ENCODE measurements around the gene IL10RB. TPM values are rescaled to one million over a fixed set of nuclear protein-coding genes. Genes with fewer than 3 reads are reported as not detected.

The IL10RB gene
- total RNA-seq, 1 donor from 2014 or later, result 7.7 TPM

- Mint-ChIP-seq H3K27ac (peak overlapping the region; percentile 27), H3K4me3 (ENCODE audit: low read depth) (no peak overlapping the region), H3K4me1 (ENCODE audit: low read depth) (peaks cover 10% of the 10 kb centered on the region), H3K9me3 (ENCODE audit: low read depth) (no peaks in the 10 kb centered on the region), H3K27me3 (no peaks in the 10 kb centered on the region), H3K36me3 (ENCODE audit: insufficient read depth) (peaks cover 2% of the 10 kb centered on the region)
- TF ChIP-seq CTCF (IDR thresholded peaks at IDR 0.05; ENCODE audit: unreplicated experiment), result no peak
- DNase-seq (ENCODE audit: low spot score, unreplicated experiment), result no peak
These were observed 35.5 kb downstream of the IL10RB start for GRCh38 chr21:33301632-33302002.

- no peaks in the 10 kb centered on the region for H3K9me3 Mint-ChIP-seq (ENCODE audit: low read depth)
- no peak overlapping the region for H3K27ac Mint-ChIP-seq
- H3K36me3 Mint-ChIP-seq (ENCODE audit: insufficient read depth), result peaks cover 2% of the 10 kb centered on the region
- TF ChIP-seq CTCF (IDR thresholded peaks at IDR 0.05; ENCODE audit: unreplicated experiment), result no peak
- no peak for DNase-seq (ENCODE audit: low spot score, unreplicated experiment)
- H3K4me1 Mint-ChIP-seq (ENCODE audit: low read depth), result peaks cover 10% of the 10 kb centered on the region
- no peaks in the 10 kb centered on the region for H3K27me3 Mint-ChIP-seq
- no peak overlapping the region for H3K4me3 Mint-ChIP-seq (ENCODE audit: low read depth)
These were observed 35.9 kb downstream of the IL10RB start for GRCh38 chr21:33302055-33302454.

GRCh38 chr21:33302796-33303195 is 36.6 kb downstream of the IL10RB start:
- Mint-ChIP-seq H3K9me3 (ENCODE audit: low read depth) (no peaks in the 10 kb centered on the region), H3K4me3 (ENCODE audit: low read depth) (no peak overlapping the region), H3K27me3 (no peaks in the 10 kb centered on the region), H3K27ac (no peak overlapping the region), H3K4me1 (ENCODE audit: low read depth) (peaks cover 10% of the 10 kb centered on the region), H3K36me3 (ENCODE audit: insufficient read depth) (peaks cover 2% of the 10 kb centered on the region)
- TF ChIP-seq CTCF (IDR thresholded peaks at IDR 0.05; ENCODE audit: unreplicated experiment), result peak; percentile 26
- DNase-seq (ENCODE audit: low spot score, unreplicated experiment), result no peak

- Mint-ChIP-seq H3K36me3 (ENCODE audit: insufficient read depth) (no peaks in the 10 kb centered on the region), H3K9me3 (ENCODE audit: low read depth) (peaks cover 3% of the 10 kb centered on the region), H3K4me3 (ENCODE audit: low read depth) (no peak overlapping the region), H3K4me1 (ENCODE audit: low read depth) (peaks cover 10% of the 10 kb centered on the region), H3K27ac (no peak overlapping the region), H3K27me3 (no peaks in the 10 kb centered on the region)
- TF ChIP-seq CTCF (IDR thresholded peaks at IDR 0.05; ENCODE audit: unreplicated experiment), result no peak
- DNase-seq (ENCODE audit: low spot score, unreplicated experiment), result no peak
These were observed 39.1 kb downstream of the IL10RB start for GRCh38 chr21:33305344-33305671.

GRCh38 chr21:33305938-33306337 is 39.8 kb downstream of the IL10RB start:
- Mint-ChIP-seq H3K4me1 (ENCODE audit: low read depth) (peaks cover 10% of the 10 kb centered on the region), H3K27ac (no peak overlapping the region), H3K27me3 (no peaks in the 10 kb centered on the region), H3K4me3 (ENCODE audit: low read depth) (no peak overlapping the region), H3K9me3 (ENCODE audit: low read depth) (peaks cover 3% of the 10 kb centered on the region), H3K36me3 (ENCODE audit: insufficient read depth) (no peaks in the 10 kb centered on the region)
- no peak for TF ChIP-seq CTCF (IDR thresholded peaks at IDR 0.05; ENCODE audit: unreplicated experiment)
- DNase-seq (ENCODE audit: low spot score, unreplicated experiment), result no peak

Data from progenitor cell of endocrine pancreas (in vitro differentiated cells).